ENCODE results near the gene MYO3B. TPM values are rescaled to one million over a fixed set of nuclear protein-coding genes. Genes with fewer than 3 reads are reported as not detected.

Gene MYO3B
- polyA plus RNA-seq, 1 of the 3 experiments (the other 2 are of a cell fraction) = not detected

DNA sequence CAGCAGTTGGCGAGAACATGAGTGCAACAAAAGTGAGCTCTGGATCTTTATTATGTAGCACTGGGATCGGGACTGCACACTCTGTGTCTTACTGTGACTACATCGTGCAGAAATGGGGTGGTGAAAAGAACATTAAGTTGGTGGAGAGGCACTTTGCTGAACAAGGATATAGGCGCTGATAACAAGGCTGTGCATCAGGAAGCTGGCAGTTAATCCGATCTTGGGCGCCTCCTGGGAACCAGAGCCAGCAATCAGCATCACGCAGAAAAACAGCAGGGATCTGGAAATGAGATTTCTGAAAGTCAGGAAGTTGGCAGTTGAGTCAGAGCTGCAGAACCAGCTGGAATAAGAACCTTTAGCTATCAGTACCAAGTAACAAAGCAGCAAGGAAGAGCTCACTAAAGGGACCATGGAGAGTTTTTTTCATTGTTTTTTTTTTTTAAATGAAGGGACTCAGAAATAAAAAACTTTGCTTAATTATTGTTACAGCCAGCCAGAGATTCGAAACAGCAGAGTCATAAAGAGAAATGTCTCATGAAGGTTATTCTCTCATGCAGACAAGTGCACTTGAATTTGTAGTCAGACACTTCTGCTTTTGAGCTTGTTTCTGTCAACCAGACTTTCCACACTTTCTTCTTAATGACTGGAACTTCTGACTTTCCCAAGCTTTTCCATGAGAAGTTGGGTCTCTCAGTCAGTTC, 22.8 kb upstream of the MYO3B start:
- no peaks in the 10 kb centered on the region for H3K79me2 ChIP-seq (ENCODE audit: insufficient read depth)
- WGBS (ENCODE audit: low lambda C conversion rate) = 29% methylated on average over 8 of the region's 8 CpGs
- TF ChIP-seq RXRA (IDR thresholded peaks at IDR 0.05; ENCODE audit: borderline replicate concordance, low read depth) (no peak), POLR2AphosphoS5 (IDR thresholded peaks at IDR 0.05; ENCODE audit: low read depth, low read length) (no peak), FOXJ3 (CRISPR knock-in tag; IDR thresholded peaks at IDR 0.05) (no peak), MEF2A (IDR thresholded peaks at IDR 0.05; ENCODE audit: borderline replicate concordance, low read depth) (no peak), EZH2phosphoT487 (IDR thresholded peaks at IDR 0.05; ENCODE audit: borderline replicate concordance, low read depth) (no peak), ELF1 (IDR thresholded peaks at IDR 0.05) (0 out of 2 replicates have a peak, but pooled peaks have one; percentile 15), GATA2 (CRISPR knock-in tag; IDR thresholded peaks at IDR 0.05) (peak; percentile 64), RFX5 (IDR thresholded peaks at IDR 0.05; ENCODE audit: low read length) (no peak), ZBTB33 (IDR thresholded peaks at IDR 0.05; ENCODE audit: borderline replicate concordance, low read depth) (no peak), EP300 (IDR thresholded peaks at IDR 0.05; ENCODE audit: borderline replicate concordance in 1 of 2, low read depth in 1 of 2, low read length in 1 of 2) (0 out of 4 replicates have a peak, but pooled peaks of 1 of the 2 experiments have one; percentile 52), SMC3 (IDR thresholded peaks at IDR 0.05; ENCODE audit: low read depth, low read length) (peak; percentile 9; the same call in 1 of the 2 replicates), CHD2 (IDR thresholded peaks at IDR 0.05; ENCODE audit: low read length, partially characterized antibody) (no peak), MXI1 (IDR thresholded peaks at IDR 0.05; ENCODE audit: low read depth, low read length) (0 out of 2 replicates have a peak, but pooled peaks have one; percentile 51), TCF12 (IDR thresholded peaks at IDR 0.05) (peak; percentile 58), FOSL2 (IDR thresholded peaks at IDR 0.05; ENCODE audit: borderline replicate concordance, low read depth) (no peak; the same call in 1 of the 2 replicates), YY1 (IDR thresholded peaks at IDR 0.05; ENCODE audit: low read depth) (no peak), TEAD4 (IDR thresholded peaks at IDR 0.05; ENCODE audit: borderline replicate concordance, insufficient read depth) (no peak), FOXM1 (IDR thresholded peaks at IDR 0.05; ENCODE audit: low read depth) (no peak), MAX (IDR thresholded peaks at IDR 0.05; ENCODE audit: low read depth) (0 out of 2 replicates have a peak, but pooled peaks have one; percentile 19), GABPA (IDR thresholded peaks at IDR 0.05; ENCODE audit: low read depth) (no peak), NRF1 (IDR thresholded peaks at IDR 0.05; ENCODE audit: low read depth, low read length) (no peak), RAD21 (IDR thresholded peaks at IDR 0.05; ENCODE audit: low read length) (peak; percentile 46), IRF3 (IDR thresholded peaks at IDR 0.05; ENCODE audit: low read depth, low read length) (no peak), TAF1 (IDR thresholded peaks at IDR 0.05; ENCODE audit: borderline replicate concordance, low read depth, low read length) (no peak)
- TF ChIP-seq, protein P1, sequence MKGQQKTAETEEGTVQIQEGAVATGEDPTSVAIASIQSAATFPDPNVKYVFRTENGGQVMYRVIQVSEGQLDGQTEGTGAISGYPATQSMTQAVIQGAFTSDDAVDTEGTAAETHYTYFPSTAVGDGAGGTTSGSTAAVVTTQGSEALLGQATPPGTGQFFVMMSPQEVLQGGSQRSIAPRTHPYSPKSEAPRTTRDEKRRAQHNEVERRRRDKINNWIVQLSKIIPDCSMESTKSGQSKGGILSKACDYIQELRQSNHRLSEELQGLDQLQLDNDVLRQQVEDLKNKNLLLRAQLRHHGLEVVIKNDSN (IDR thresholded peaks at IDR 0.05; ENCODE audit: borderline replicate concordance, low read depth) = no peak
- TF ChIP-seq, protein P2, sequence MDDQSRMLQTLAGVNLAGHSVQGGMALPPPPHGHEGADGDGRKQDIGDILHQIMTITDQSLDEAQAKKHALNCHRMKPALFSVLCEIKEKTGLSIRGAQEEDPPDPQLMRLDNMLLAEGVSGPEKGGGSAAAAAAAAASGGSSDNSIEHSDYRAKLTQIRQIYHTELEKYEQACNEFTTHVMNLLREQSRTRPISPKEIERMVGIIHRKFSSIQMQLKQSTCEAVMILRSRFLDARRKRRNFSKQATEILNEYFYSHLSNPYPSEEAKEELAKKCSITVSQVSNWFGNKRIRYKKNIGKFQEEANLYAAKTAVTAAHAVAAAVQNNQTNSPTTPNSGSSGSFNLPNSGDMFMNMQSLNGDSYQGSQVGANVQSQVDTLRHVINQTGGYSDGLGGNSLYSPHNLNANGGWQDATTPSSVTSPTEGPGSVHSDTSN (IDR thresholded peaks at IDR 0.05) = 0 out of 2 replicates have a peak, but pooled peaks have one; percentile 9
- TF ChIP-seq, protein P3, sequence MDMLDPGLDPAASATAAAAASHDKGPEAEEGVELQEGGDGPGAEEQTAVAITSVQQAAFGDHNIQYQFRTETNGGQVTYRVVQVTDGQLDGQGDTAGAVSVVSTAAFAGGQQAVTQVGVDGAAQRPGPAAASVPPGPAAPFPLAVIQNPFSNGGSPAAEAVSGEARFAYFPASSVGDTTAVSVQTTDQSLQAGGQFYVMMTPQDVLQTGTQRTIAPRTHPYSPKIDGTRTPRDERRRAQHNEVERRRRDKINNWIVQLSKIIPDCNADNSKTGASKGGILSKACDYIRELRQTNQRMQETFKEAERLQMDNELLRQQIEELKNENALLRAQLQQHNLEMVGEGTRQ (IDR thresholded peaks at IDR 0.05; ENCODE audit: borderline replicate concordance, low read depth, low read length) = no peak

More for the DNA sequence above, 22.8 kb upstream of the MYO3B start:
- no peaks in the 10 kb centered on the region for H3K9me2 ChIP-seq
- no peaks in the 10 kb centered on the region for H3K27me3 ChIP-seq (ENCODE audit: insufficient read depth)
- H3K4me2 ChIP-seq = peak overlapping the region; percentile 64; the same call in 1 of the 2 replicates
- no peaks in the 10 kb centered on the region for H4K20me1 ChIP-seq (ENCODE audit: insufficient read depth)
- peak; percentile 59 for DNase-seq
- ChIA-PET CTCF (interaction anchor here (0.7 to 1.5 kb wide), 7 partner anchors 10 to 1044 kb away, joined by 3 to 6 read pairs (median 3); no protein-coding TSS in a partner anchor), POLR2A (interaction anchor here (0.6 kb wide), 1 partner anchor 1667 kb away, joined by 3 read pairs; no protein-coding TSS in a partner anchor)
- no peaks in the 10 kb centered on the region for H3F3A ChIP-seq (replicated peaks; ENCODE audit: insufficient read depth)
- H3K4me3 ChIP-seq (ENCODE audit: low read depth in 2 of 2, low read length in 1 of 2) = no peak overlapping the region
- H2AFZ ChIP-seq (ENCODE audit: low read depth) = peak overlapping the region; percentile 89
- H3K27ac ChIP-seq (ENCODE audit: low read depth in 2 of 2, low read length in 1 of 2) = peak overlapping the region; percentile 3 to 39; a peak in 2 of 4 replicates
- no peaks in the 10 kb centered on the region for H3K36me3 ChIP-seq (replicated peaks in 1 of 2; ENCODE audit: control insufficient read depth in 1 of 2, insufficient read depth in 2 of 2, low read length in 1 of 2)
- H3K4me1 ChIP-seq (ENCODE audit: control insufficient read depth in 1 of 2, insufficient read depth in 2 of 2, low read depth in 1 of 2, low read length in 1 of 2) = peaks cover 9 to 28% of the 10 kb centered on the region in 2 experiments; a peak in 3 of 4 replicates
- no peak overlapping the region for H3K9ac ChIP-seq
- no peaks in the 10 kb centered on the region for H3K9me3 ChIP-seq

Data from SK-N-SH (cell line).